Activated B cell treated with CpG ODN at 0.5 μM for 24 hours (primary cell): ENCODE data around the gene RAB42. TPM values are rescaled to one million over a fixed set of nuclear protein-coding genes. Genes with fewer than 3 reads are reported as not detected.

ENCODE experiments used
- ATAC-seq: fragments of 200-7000 bp; cut with Tn5 transposase; one replicate; pipeline ENCODE4 v1.10.0; 2021; ENCODE audit warnings: low read depth, mild to moderate bottlenecking, moderate library complexity
- CTCF ChIA-PET: fragments of 350-600 bp; sonication (Branson Sonifier 250); formaldehyde crosslinking; loops from one replicate; lab custom pipeline; 2021; ENCODE audit warnings: antibody characterized with exemption; lab: Charles Lee
- POLR2A ChIA-PET: fragments of 350-600 bp; sonication (Branson Sonifier 250); formaldehyde crosslinking; loops from one replicate; lab custom pipeline; 2021; ENCODE audit warnings: antibody characterized with exemption; lab: Charles Lee
- DNase-seq: peaks from one replicate; pipeline ENCODE4 v3.0.0; 2022
- H3K27ac Mint-ChIP-seq: one replicate; pipeline ENCODE4 v1.8.0; 2020; ENCODE audit warnings: mixed read lengths
- H3K27me3 Mint-ChIP-seq: one replicate; pipeline ENCODE4 v1.8.0; 2021; ENCODE audit warnings: mixed read lengths
- H3K36me3 Mint-ChIP-seq: one replicate; pipeline ENCODE4 v1.8.0; 2021; ENCODE audit warnings: low read depth, mixed read lengths
- H3K4me1 Mint-ChIP-seq: one replicate; pipeline ENCODE4 v1.8.0; 2021; ENCODE audit warnings: mixed read lengths
- H3K4me3 Mint-ChIP-seq: one replicate; pipeline ENCODE4 v1.8.0; 2020; ENCODE audit warnings: mild to moderate bottlenecking, mixed read lengths
- H3K9me3 Mint-ChIP-seq: one replicate; pipeline ENCODE4 v1.8.0; 2020; ENCODE audit warnings: mixed read lengths
- CTCF ChIP-seq: fragments of 200-600 bp; IDR thresholded peaks from one replicate; pipeline ENCODE4 v1.8.0; 2022; ENCODE audit warnings: antibody characterized with exemption, mild to moderate bottlenecking
- intact Hi-C: fragments of 100-400 bp; cut with micrococcal nuclease; formaldehyde crosslinking; loops from one replicate; pipeline ENCODE4 v1.15.1; 2024
- total RNA-seq: library from RNA; stranded (reverse); gene quantifications from 2 replicates; pipeline ENCODE4 v1.2.3, GENCODE V29; 2022

The RAB42 gene
- total RNA-seq, 1 donor from 2014 or later = 0.20 TPM

DNA sequence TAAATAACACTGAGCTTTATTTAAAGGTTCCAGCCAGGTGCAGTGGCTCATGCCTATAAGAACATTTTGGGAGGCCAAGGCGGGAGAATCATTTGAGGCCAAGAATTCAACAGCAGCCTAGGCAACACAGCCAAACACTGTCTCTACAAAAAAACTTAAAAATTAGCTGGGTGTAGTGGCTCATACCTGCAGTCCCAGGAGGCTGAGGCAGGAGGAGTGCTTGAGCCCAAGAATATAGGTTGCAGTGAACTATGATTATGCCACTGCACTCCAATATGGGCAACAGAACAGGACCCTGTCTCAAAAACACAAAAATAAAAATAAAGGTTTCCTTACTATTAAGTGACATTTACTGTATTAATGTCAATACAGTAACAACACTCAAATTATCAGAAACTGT, 48.7 kb downstream of the RAB42 start:
- ATAC-seq (no peak), DNase-seq (no peak)
- H3K27ac Mint-ChIP-seq = no peak overlapping the region
- TF ChIP-seq CTCF = no peak
- CTCF ChIA-PET = interaction anchor here (1.3 to 1.7 kb wide), 3 partner anchors 95 to 282 kb away, joined by 4 to 8 read pairs (median 5); partner anchors contain the start of gene YTHDF2
- H3K36me3 Mint-ChIP-seq = peaks cover 16% of the 10 kb centered on the region
- H3K4me1 Mint-ChIP-seq = peaks cover 37% of the 10 kb centered on the region
- H3K27me3 Mint-ChIP-seq = no peaks in the 10 kb centered on the region
- intact Hi-C loops = loop anchor here (5.0 kb wide), 1 partner anchor 393 kb away; no protein-coding TSS in a partner anchor
- H3K9me3 Mint-ChIP-seq = no peaks in the 10 kb centered on the region
- POLR2A ChIA-PET = interaction anchor here (1.2 to 5.6 kb wide), 5 partner anchors 29 to 541 kb away, joined by 3 to 154 read pairs (median 7); partner anchors contain the start of genes GMEB1, SRSF4 and YTHDF2
- peak overlapping the region; percentile 96 for H3K4me3 Mint-ChIP-seq

DNA sequence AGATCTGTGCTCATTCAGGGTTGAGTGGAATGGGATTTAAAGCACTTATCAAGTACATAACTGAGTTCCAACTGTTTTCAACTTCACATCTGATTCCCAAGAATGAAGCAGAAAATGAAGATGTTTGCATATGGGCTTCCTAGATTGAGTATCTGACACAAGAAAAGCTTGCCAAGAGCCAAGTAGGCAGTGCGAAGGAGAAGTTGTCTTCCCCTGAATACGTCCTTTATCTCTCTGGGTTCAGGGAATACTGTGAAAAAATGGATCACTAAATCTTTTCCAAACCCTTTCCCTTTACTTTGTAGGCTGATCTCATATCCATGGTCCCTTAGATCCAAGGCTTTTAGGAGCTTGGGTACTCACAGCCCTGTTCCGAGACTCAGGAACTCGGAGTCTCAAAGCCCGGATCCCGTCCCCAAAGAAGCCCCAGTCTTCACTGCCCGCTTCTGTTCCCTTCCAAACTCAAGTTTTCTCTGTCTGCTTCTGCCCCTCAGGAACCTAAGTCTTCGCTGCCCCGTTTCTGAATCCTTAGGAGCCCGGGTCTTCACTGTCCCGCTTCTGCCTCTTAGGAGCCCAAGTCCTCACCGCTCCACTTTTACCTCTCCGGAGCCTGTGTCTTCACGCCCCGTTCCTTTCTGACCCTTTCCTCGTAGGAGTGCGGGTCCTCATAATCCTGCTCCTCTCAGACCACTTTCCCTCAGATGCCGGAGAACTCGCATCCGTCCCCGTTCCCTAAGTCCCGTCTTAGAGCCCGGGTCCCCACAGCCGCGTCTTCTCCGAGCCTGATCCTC, 50.2 kb downstream of the RAB42 start:
- TF ChIP-seq CTCF = no peak
- CTCF ChIA-PET = interaction anchor here (0.5 to 2.3 kb wide), 9 partner anchors 26 to 390 kb away, joined by 3 to 19 read pairs (median 3); partner anchors contain the start of genes GMEB1 and YTHDF2
- peak overlapping the region; percentile 97 for H3K27ac Mint-ChIP-seq
- H3K4me3 Mint-ChIP-seq = peak overlapping the region; percentile 96
- H3K27me3 Mint-ChIP-seq = no peaks in the 10 kb centered on the region
- peaks cover 42% of the 10 kb centered on the region for H3K4me1 Mint-ChIP-seq
- H3K9me3 Mint-ChIP-seq = no peaks in the 10 kb centered on the region
- DNase-seq (no peak), ATAC-seq (peak; percentile 3)
- POLR2A ChIA-PET = interaction anchor here (0.8 to 5.6 kb wide), 25 partner anchors 13 to 540 kb away, joined by 3 to 154 read pairs (median 6); partner anchors contain the start of genes GMEB1, MED18, RCC1 and SRSF4
- intact Hi-C loops = loop anchor here (1.0 to 5.0 kb wide), 7 partner anchors 123 to 541 kb away; no protein-coding TSS in a partner anchor
- H3K36me3 Mint-ChIP-seq = peaks cover 12% of the 10 kb centered on the region

DNA sequence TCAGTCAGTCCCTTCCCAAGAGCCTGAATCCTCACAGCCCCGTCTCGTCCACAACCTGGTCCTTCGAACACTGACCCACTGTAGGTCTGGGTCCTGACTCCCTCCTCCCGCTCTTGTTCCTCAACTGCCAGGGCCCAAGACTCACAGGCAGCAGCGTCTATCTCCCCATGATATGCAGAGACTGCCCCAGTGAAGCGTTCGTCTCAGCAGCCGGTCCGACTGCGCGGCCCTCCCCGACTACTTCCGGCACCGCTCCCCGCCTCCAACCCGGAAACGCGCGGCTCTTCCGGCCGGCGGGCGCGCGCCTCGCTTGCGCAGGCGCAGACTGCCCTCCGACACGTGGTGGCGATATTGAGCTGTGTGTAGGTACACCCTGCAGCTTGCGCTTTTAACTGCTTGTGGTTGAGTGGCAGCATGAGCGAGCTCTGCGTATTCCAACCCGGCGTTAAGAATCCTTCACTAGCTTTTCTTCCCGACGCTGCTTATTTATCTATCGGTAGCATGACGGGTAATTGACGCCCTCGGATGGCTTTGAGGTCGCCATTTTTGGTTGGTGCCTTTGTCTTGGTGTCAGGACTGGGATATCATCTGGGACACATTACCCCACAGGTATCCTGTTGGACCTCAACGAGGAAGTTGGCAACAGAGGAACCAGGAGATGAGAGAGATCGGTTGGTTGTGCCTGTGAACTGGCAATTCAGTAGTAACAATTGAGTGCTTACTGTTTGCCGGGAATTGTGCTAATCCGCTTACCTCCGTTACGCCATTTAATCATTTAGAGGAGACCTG, 51.0 kb downstream of the RAB42 start, which contains the start of gene TAF12:
TAF12 (minus strand) TSS at position 221 of the 789 bp plus-strand sequence. CDS start 20,986 bp downstream, outside the sequence.
- no peaks in the 10 kb centered on the region for H3K27me3 Mint-ChIP-seq
- H3K36me3 Mint-ChIP-seq = peaks cover 15% of the 10 kb centered on the region
- H3K27ac Mint-ChIP-seq = peak within 1 kb of the TSS; percentile 97
- POLR2A ChIA-PET = interaction anchor here (0.5 to 5.6 kb wide), 47 partner anchors 9 to 1443 kb away, joined by 3 to 154 read pairs (median 5); partner anchors contain the start of genes ATP5IF1, EYA3, FAM76A and GMEB1
- TF ChIP-seq CTCF = no peak
- intact Hi-C loops = loop anchor here (1.0 to 5.0 kb wide), 13 partner anchors 26 to 540 kb away; partner anchors contain the start of genes SESN2 and YTHDF2
- peak; percentile 80 for ATAC-seq
- no peaks in the 10 kb centered on the region for H3K9me3 Mint-ChIP-seq
- H3K4me3 Mint-ChIP-seq = peak within 1 kb of the TSS; percentile 96
- H3K4me1 Mint-ChIP-seq = peaks cover 50% of the 10 kb centered on the region
- DNase-seq = peak; percentile 78
- CTCF ChIA-PET = interaction anchor here (0.9 to 2.3 kb wide), 8 partner anchors 26 to 389 kb away, joined by 3 to 19 read pairs (median 7); partner anchors contain the start of genes GMEB1 and YTHDF2

DNA sequence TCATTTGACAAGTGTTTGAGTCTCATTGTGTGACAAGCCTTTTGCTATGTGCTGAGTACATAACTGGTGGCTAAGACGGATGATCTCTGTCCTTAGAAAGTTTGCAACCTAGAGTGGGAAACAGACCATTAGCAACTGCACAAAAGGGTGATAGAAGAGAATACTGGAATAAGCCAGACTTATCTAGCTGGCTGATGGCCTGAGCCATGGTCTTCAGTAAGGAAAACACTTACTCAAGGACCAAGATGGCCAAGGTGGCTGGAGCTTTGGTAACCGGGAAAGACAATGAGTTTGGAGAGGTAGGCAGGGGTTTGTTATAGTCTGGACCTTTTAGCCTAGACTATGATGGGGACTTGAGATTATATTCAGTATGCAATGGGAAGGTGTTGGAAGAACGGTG, 52.4 kb downstream of the RAB42 start:
- DNase-seq (no peak), ATAC-seq (no peak)
- TF ChIP-seq CTCF = no peak
- Mint-ChIP-seq H3K4me1 (peaks cover 61% of the 10 kb centered on the region), H3K4me3 (peak overlapping the region; percentile 96), H3K36me3 (peaks cover 20% of the 10 kb centered on the region), H3K27ac (peak overlapping the region; percentile 97), H3K27me3 (no peaks in the 10 kb centered on the region), H3K9me3 (no peaks in the 10 kb centered on the region)
- POLR2A ChIA-PET = interaction anchor here (0.7 to 5.6 kb wide), 12 partner anchors 9 to 537 kb away, joined by 3 to 154 read pairs (median 22); partner anchors contain the start of genes GMEB1, MED18, RCC1 and SRSF4
- CTCF ChIA-PET = no interaction called here
- intact Hi-C loops = loop anchor here (5.0 kb wide), 1 partner anchor 397 kb away; no protein-coding TSS in a partner anchor

Other genes starting within 250 kb of the RAB42 start
- 27.2 and 31.5 TPM in 2 replicates for gene PHACTR4, start 222.5 kb upstream of the RAB42 start, total RNA-seq
- 45.2 and 47.5 TPM in 2 replicates for gene RCC1, start 86.2 kb upstream of the RAB42 start, total RNA-seq
- 36.9 and 42.0 TPM in 2 replicates for gene TRNAU1AP, start 39.2 kb upstream of the RAB42 start, total RNA-seq
- gene TAF12, start 50.8 kb downstream of the RAB42 start, total RNA-seq = 17.1 and 18.5 TPM in 2 replicates
- gene RNU11, start 56.3 kb downstream of the RAB42 start, total RNA-seq = not detected in 2 replicates
- 26.8 and 27.4 TPM in 2 replicates for gene GMEB1, start 76.5 kb downstream of the RAB42 start, total RNA-seq
- gene YTHDF2, start 144.7 kb downstream of the RAB42 start, total RNA-seq = 70.6 and 81.2 TPM in 2 replicates
- not detected in 2 replicates for gene OPRD1, start 219.9 kb downstream of the RAB42 start, total RNA-seq